HCT116 (cell line): ENCODE results near the gene CH25H. TPM values are rescaled to one million over a fixed set of nuclear protein-coding genes. Genes with fewer than 3 reads are reported as not detected.

ENCODE experiments used
- ATAC-seq: fragments of 200-7000 bp; cut with Tn5 transposase; 2 replicates; pipeline ENCODE4 v1.9.1; 2020; ENCODE audit warnings: mild to moderate bottlenecking, moderate library complexity
- BruUV-seq: library from RNA; stranded (reverse); fragments of 400-500 nt; replicated peaks from 2 replicates; lab custom pipeline; 2021; lab: Mats Ljungman, UMichigan
- CTCF ChIA-PET: fragments of 300-600 bp; sonication (Branson Sonifier 250); formaldehyde crosslinking; loops from one replicate; lab custom pipeline; 2021; ENCODE audit warnings: antibody characterized with exemption; lab: Charles Lee
- POLR2A ChIA-PET: fragments of 300-600, 350-600 bp; sonication (Branson Sonifier 250); formaldehyde crosslinking; loops from one replicate; lab custom pipeline; 2021; ENCODE audit warnings: antibody characterized with exemption; lab: Charles Lee
- RAD21 ChIA-PET, 2 experiments: fragments of 300-600 bp; sonication (Branson Sonifier 250); formaldehyde crosslinking; loops; one replicate each; lab custom pipeline; 2023; ENCODE audit warnings: low total read pairs in 2 of 2; ENCODE audit not compliant: uncharacterized antibody in 2 of 2, unreplicated experiment in 2 of 2, low non-redundant PET in 1 of 2; lab: Charles Lee
- DNase-seq: peaks from one replicate; pipeline ENCODE4 v3.0.0-alpha.2; 2010; ENCODE audit warnings: low read depth, low spot score
- H2AFZ ChIP-seq: fragments of 200-600 bp; shearing (Covaris generic), sonication (generic); 2 replicates; pipeline ENCODE4 v1.6.1; 2017; ENCODE audit warnings: low read depth, mixed run types, mixed read lengths, antibody characterized with exemption, low read length; ENCODE audit not compliant: poor library complexity, severe bottlenecking
- H3K27ac ChIP-seq: 2 replicates; pipeline ENCODE4 v1.5.1; 2012; ENCODE audit warnings: low read depth, low read length
- H3K27me3 ChIP-seq: fragments of 200-600 bp; sonication (generic); 2 replicates; pipeline ENCODE4 v1.6.1; 2016; ENCODE audit warnings: mixed run types, low read length, mixed read lengths; ENCODE audit not compliant: insufficient read depth
- H3K36me3 ChIP-seq, 2 experiments: fragments of 200-500 bp in 1 of 2; fragments of 200-600 bp in 1 of 2; sonication (Bioruptor generic) in 1 of 2; sonication (generic) in 1 of 2; 2 replicates each; pipeline versions ENCODE4 v1.5.1 to v1.6.1; 2014 to 2016; ENCODE audit warnings: low read length in 2 of 2, inconsistent platforms in 1 of 2, mixed read lengths in 1 of 2, mixed run types in 1 of 2; ENCODE audit not compliant: insufficient read depth in 2 of 2, control insufficient read depth in 1 of 2
- H3K4me1 ChIP-seq, 2 experiments: fragments of 200-600 bp in 1 of 2; sonication (generic) in 1 of 2; 2 replicates each; pipeline versions ENCODE4 v1.5.1 to v1.6.1; 2012 to 2017; ENCODE audit warnings: low read length in 2 of 2, inconsistent platforms in 1 of 2, mild to moderate bottlenecking in 1 of 2, mixed read lengths in 1 of 2, mixed run types in 1 of 2, moderate library complexity in 1 of 2; ENCODE audit not compliant: insufficient read depth in 2 of 2, control insufficient read depth in 1 of 2
- H3K4me2 ChIP-seq: fragments of 200-600 bp; sonication (generic); 2 replicates; pipeline ENCODE4 v1.6.1; 2017; ENCODE audit warnings: mixed run types, low read length, mixed read lengths
- H3K4me3 ChIP-seq, 2 experiments: fragments of 200-600 bp in 1 of 2; sonication (generic) in 1 of 2; replicated peaks in 1 of 2; 2 replicates each; pipeline ENCODE4 v1.5.1; 2011 to 2016; ENCODE audit warnings: low read length in 2 of 2, control low read depth in 1 of 2, low read depth in 1 of 2, mild to moderate bottlenecking in 1 of 2, mixed read lengths in 1 of 2, mixed run types in 1 of 2
- H3K79me2 ChIP-seq: fragments of 200-600 bp; sonication (generic); 2 replicates; pipeline ENCODE4 v1.6.1; 2017; ENCODE audit warnings: mild to moderate bottlenecking, mixed run types, low read length, moderate library complexity, mixed read lengths; ENCODE audit not compliant: insufficient read depth
- H3K9ac ChIP-seq: fragments of 200-600 bp; sonication (generic); 2 replicates; pipeline ENCODE4 v1.6.1; 2016; ENCODE audit warnings: low read length, mixed read lengths
- H3K9me2 ChIP-seq: fragments of 200-600 bp; sonication (generic), shearing (Covaris generic); 2 replicates; pipeline ENCODE4 v1.6.1; 2017; ENCODE audit warnings: mixed run types, mild to moderate bottlenecking, moderate library complexity; ENCODE audit not compliant: insufficient read depth
- H3K9me3 ChIP-seq, 2 experiments: fragments of 200-500 bp in 1 of 2; fragments of 200-600 bp in 1 of 2; sonication (Bioruptor generic) in 1 of 2; sonication (generic) in 1 of 2; 2 replicates each; pipeline ENCODE4 v1.6.1; 2014 to 2017; ENCODE audit warnings: low read length in 2 of 2, mixed read lengths in 2 of 2, inconsistent platforms in 1 of 2, low read depth in 1 of 2, mild to moderate bottlenecking in 1 of 2, mixed run types in 1 of 2, moderate library complexity in 1 of 2; ENCODE audit not compliant: control insufficient read depth in 1 of 2, insufficient read depth in 1 of 2
- H4K20me1 ChIP-seq: fragments of 200-600 bp; sonication (generic), shearing (Covaris generic); 2 replicates; pipeline ENCODE4 v1.6.1; 2017; ENCODE audit warnings: mixed run types, mild to moderate bottlenecking, moderate library complexity; ENCODE audit not compliant: insufficient read depth
- CBX3 ChIP-seq: IDR thresholded peaks from 2 replicates; pipeline ENCODE4 v1.6.1; 2012; ENCODE audit warnings: low read depth
- CEBPB ChIP-seq: IDR thresholded peaks from 2 replicates; pipeline ENCODE4 v1.6.1; 2012; ENCODE audit warnings: low read depth
- EGR1 ChIP-seq: IDR thresholded peaks from 2 replicates; pipeline ENCODE4 v1.6.1; 2012; ENCODE audit warnings: low read depth
- ELF1 ChIP-seq: IDR thresholded peaks from 2 replicates; pipeline ENCODE4 v1.6.1; 2012; ENCODE audit warnings: low read depth, borderline replicate concordance
- EZH2 ChIP-seq: fragments of 200-600 bp; sonication (generic); IDR thresholded peaks from 2 replicates; pipeline ENCODE4 v1.6.1; 2017; ENCODE audit warnings: antibody characterized with exemption, mixed run types
- EZH2phosphoT487 ChIP-seq: fragments of 200-600 bp; IDR thresholded peaks from 2 replicates; pipeline ENCODE4 v1.6.1; 2018; ENCODE audit warnings: antibody characterized with exemption, borderline replicate concordance
- FOSL1 ChIP-seq: IDR thresholded peaks from 2 replicates; pipeline ENCODE4 v1.6.1; 2012; ENCODE audit warnings: low read depth
- JUND ChIP-seq: IDR thresholded peaks from 2 replicates; pipeline ENCODE4 v1.6.1; 2012
- POLR2A ChIP-seq: IDR thresholded peaks from 2 replicates; pipeline ENCODE4 v1.7.0; 2011; ENCODE audit warnings: borderline replicate concordance; ENCODE audit not compliant: insufficient read depth, insufficient read length; ENCODE audit errors: extremely low read depth
- POLR2AphosphoS5 ChIP-seq: IDR thresholded peaks from 2 replicates; pipeline ENCODE4 v1.6.1; 2011; ENCODE audit warnings: mild to moderate bottlenecking, low read depth, low read length, moderate library complexity
- RAD21 ChIP-seq: IDR thresholded peaks from 2 replicates; pipeline ENCODE4 v1.6.1; 2012; ENCODE audit warnings: low read depth, mild to moderate bottlenecking
- TCF7L2 ChIP-seq: IDR thresholded peaks from 2 replicates; pipeline ENCODE4 v1.7.0; 2011; ENCODE audit warnings: borderline replicate concordance, inconsistent platforms; ENCODE audit not compliant: insufficient read depth, insufficient read length; ENCODE audit errors: extremely low read depth
- ZFX ChIP-seq: fragments of 450-650 bp; IDR thresholded peaks from 2 replicates; pipeline ENCODE4 v1.6.1; 2017
- ZNF274 ChIP-seq: fragments of 200-500 bp; sonication (Bioruptor generic); IDR thresholded peaks from 2 replicates; pipeline ENCODE4 v1.6.1; 2014; ENCODE audit warnings: mild to moderate bottlenecking, low read depth, low read length, inconsistent platforms
- intact Hi-C: fragments of 100-400 bp; cut with micrococcal nuclease; formaldehyde crosslinking; loops from 2 replicates; pipeline ENCODE4 v1.10.0; 2022
- total RNA-seq: library from RNA; stranded (reverse); gene quantifications from one replicate; pipeline ENCODE4 v1.2.1, GENCODE V29; 2021; ENCODE audit not compliant: unreplicated experiment
- TF ChIP-seq, protein P1 (sequence below): IDR thresholded peaks from 2 replicates; pipeline ENCODE4 v1.6.1; 2012
- TF ChIP-seq, protein P2 (sequence below): IDR thresholded peaks from 2 replicates; pipeline ENCODE4 v1.6.1; 2012
- TF ChIP-seq, protein P3 (sequence below): IDR thresholded peaks from 2 replicates; pipeline ENCODE4 v1.6.1; 2012; ENCODE audit warnings: low read depth

CH25H gene
- total RNA-seq, 1 experiment from 2014 or later = not detected

DNA sequence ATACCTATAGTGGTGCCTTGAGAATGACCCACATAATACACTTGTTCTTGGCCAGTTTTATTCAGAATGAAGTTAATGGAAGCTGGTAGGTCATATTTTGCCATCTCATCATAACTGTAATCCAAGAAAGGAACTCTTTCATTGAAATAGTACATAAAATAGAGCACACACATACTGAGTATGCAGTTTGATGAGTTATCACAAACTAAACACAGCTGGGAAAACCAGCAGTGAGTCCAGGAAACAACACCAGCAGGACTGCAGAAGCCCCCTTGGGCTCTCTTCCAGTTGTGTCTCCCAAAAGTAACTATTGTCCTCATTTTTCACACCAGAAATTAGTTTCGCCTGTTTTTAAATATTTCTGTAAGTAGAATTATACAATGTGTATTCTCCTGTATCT, 19.8 kb upstream of the CH25H start:
- Histone ChIP-seq H3K36me3 (no peaks in the 10 kb centered on the region), H3K4me2 (no peak overlapping the region), H3K9me2 (no peaks in the 10 kb centered on the region), H3K4me1 (no peaks in the 10 kb centered on the region), H3K9me3 (no peaks in the 10 kb centered on the region), H3K9ac (no peak overlapping the region), H4K20me1 (no peaks in the 10 kb centered on the region), H3K27ac (no peak overlapping the region), H3K79me2 (no peaks in the 10 kb centered on the region), H3K27me3 (no peaks in the 10 kb centered on the region), H2AFZ (no peak overlapping the region), H3K4me3 (no peak overlapping the region)
- no TSS peak for BruUV-seq
- ATAC-seq (no peak), DNase-seq (no peak)
- ChIA-PET RAD21 (no interaction called here), POLR2A (no interaction called here), CTCF (interaction anchor here (0.6 kb wide), 1 partner anchor 10 kb away, joined by 3 read pairs; no protein-coding TSS in a partner anchor)
- TF ChIP-seq RAD21 (no peak), ZFX (no peak), CBX3 (no peak), EGR1 (no peak), ELF1 (no peak), JUND (no peak), EZH2phosphoT487 (no peak), POLR2AphosphoS5 (no peak), FOSL1 (no peak), CEBPB (no peak), EZH2 (no peak), ZNF274 (no peak), TCF7L2 (no peak), POLR2A (no peak)
- TF ChIP-seq, protein P1, sequence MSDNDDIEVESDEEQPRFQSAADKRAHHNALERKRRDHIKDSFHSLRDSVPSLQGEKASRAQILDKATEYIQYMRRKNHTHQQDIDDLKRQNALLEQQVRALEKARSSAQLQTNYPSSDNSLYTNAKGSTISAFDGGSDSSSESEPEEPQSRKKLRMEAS = no peak
- TF ChIP-seq, protein P2, sequence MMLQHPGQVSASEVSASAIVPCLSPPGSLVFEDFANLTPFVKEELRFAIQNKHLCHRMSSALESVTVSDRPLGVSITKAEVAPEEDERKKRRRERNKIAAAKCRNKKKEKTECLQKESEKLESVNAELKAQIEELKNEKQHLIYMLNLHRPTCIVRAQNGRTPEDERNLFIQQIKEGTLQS = no peak
- TF ChIP-seq, protein P3, sequence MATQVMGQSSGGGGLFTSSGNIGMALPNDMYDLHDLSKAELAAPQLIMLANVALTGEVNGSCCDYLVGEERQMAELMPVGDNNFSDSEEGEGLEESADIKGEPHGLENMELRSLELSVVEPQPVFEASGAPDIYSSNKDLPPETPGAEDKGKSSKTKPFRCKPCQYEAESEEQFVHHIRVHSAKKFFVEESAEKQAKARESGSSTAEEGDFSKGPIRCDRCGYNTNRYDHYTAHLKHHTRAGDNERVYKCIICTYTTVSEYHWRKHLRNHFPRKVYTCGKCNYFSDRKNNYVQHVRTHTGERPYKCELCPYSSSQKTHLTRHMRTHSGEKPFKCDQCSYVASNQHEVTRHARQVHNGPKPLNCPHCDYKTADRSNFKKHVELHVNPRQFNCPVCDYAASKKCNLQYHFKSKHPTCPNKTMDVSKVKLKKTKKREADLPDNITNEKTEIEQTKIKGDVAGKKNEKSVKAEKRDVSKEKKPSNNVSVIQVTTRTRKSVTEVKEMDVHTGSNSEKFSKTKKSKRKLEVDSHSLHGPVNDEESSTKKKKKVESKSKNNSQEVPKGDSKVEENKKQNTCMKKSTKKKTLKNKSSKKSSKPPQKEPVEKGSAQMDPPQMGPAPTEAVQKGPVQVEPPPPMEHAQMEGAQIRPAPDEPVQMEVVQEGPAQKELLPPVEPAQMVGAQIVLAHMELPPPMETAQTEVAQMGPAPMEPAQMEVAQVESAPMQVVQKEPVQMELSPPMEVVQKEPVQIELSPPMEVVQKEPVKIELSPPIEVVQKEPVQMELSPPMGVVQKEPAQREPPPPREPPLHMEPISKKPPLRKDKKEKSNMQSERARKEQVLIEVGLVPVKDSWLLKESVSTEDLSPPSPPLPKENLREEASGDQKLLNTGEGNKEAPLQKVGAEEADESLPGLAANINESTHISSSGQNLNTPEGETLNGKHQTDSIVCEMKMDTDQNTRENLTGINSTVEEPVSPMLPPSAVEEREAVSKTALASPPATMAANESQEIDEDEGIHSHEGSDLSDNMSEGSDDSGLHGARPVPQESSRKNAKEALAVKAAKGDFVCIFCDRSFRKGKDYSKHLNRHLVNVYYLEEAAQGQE = no peak
- intact Hi-C loops = no loop called here
